K562 (cell line): ENCODE data around the gene FOXJ2. TPM values are rescaled to one million over a fixed set of nuclear protein-coding genes. Genes with fewer than 3 reads are reported as not detected.

ENCODE experiments used
- ARID1B ChIP-seq: fragments of 450-650 bp; IDR thresholded peaks from 2 replicates; pipeline ENCODE4 v1.6.1; 2016; ENCODE audit warnings: antibody characterized with exemption, mild to moderate bottlenecking, inconsistent platforms
- BDP1 ChIP-seq: IDR thresholded peaks from 3 replicates; pipeline ENCODE4 v1.6.1; 2011; ENCODE audit not compliant: insufficient read length, insufficient read depth
- CBFA2T3 ChIP-seq: fragments of 450-650 bp; IDR thresholded peaks from 2 replicates; pipeline ENCODE4 v1.6.1; 2017
- L3MBTL2 ChIP-seq: fragments of 450-650 bp; IDR thresholded peaks from 2 replicates; pipeline ENCODE4 v1.6.1; 2016; ENCODE audit warnings: mild to moderate bottlenecking, moderate library complexity
- MYC ChIP-seq, 2 experiments: fragments of 250-450 bp in 1 of 2; sonication (Bioruptor Pico) in 1 of 2; IDR thresholded peaks; 2 replicates each; pipeline versions ENCODE4 v1.5.1 to v1.6.1; 2012 to 2021; ENCODE audit warnings: low read depth in 2 of 2, borderline replicate concordance in 1 of 2, improper control_type of control experiment in 1 of 2, low read length in 1 of 2, mild to moderate bottlenecking in 1 of 2, moderate library complexity in 1 of 2
- NR0B1 ChIP-seq: fragments of 450-650 bp; IDR thresholded peaks from one replicate; pipeline ENCODE4 v1.6.1; 2018; ENCODE audit warnings: mild to moderate bottlenecking, moderate library complexity; ENCODE audit not compliant: partially characterized antibody
- PCBP2 ChIP-seq: fragments of 200-400 bp; formaldehyde crosslinking; IDR thresholded peaks from 2 replicates; pipeline ENCODE4 v1.6.1; 2018; ENCODE audit warnings: low read length, low read depth, mild to moderate bottlenecking, moderate library complexity; ENCODE audit not compliant: poor library complexity, severe bottlenecking
- PML ChIP-seq: IDR thresholded peaks from 2 replicates; pipeline ENCODE4 v1.6.1; 2012; ENCODE audit warnings: low read length, inconsistent platforms
- SAP30 ChIP-seq: fragments of 200-600 bp; sonication (generic); IDR thresholded peaks from 2 replicates; pipeline ENCODE4 v1.6.1; 2012; ENCODE audit warnings: borderline replicate concordance, low read depth, mild to moderate bottlenecking, moderate library complexity, low read length, control low read depth, inconsistent platforms; ENCODE audit not compliant: insufficient read depth, poor library complexity, severe bottlenecking
- SOX6 ChIP-seq: fragments of 450-650 bp; IDR thresholded peaks from 2 replicates; pipeline ENCODE4 v1.6.1; 2014; ENCODE audit warnings: mild to moderate bottlenecking
- TCF3 ChIP-seq: sonication (generic); formaldehyde crosslinking; IDR thresholded peaks from 2 replicates; pipeline ENCODE4 v1.4.0; 2020; ENCODE audit warnings: mild to moderate bottlenecking, missing genetic modification reagents
- polyA plus RNA-seq, 8 experiments: library from polyadenylated mRNA; depleted of rRNA in 4 of 8; stranded (reverse) in 5 of 8; unstranded in 3 of 8; fragments of >200 nt; fragmentation: Nextera tagmentation in 2 of 8; fragmentation: Illumina TruSeq in 1 of 8; extraction: Ambion mirVana in 2 of 8; extraction: Trizol in 1 of 8; gene quantifications; 2 replicates each; pipeline versions ENCODE4 v1.2.1 to v1.2.3, GENCODE V29; 2011 to 2014; ENCODE audit warnings: inconsistent platforms in 1 of 8, missing spikeins in 1 of 8
- total RNA-seq, 7 experiments: library from RNA; depleted of rRNA in 6 of 7; stranded (reverse); fragments of >200 nt in 6 of 7; fragmentation: Illumina TruSeq in 2 of 7; extraction: Trizol in 2 of 7; gene quantifications; 2 replicates each; pipeline versions ENCODE4 v1.2.1 to v1.2.3, GENCODE V29; 2011 to 2021; ENCODE audit warnings: low replicate concordance in 1 of 7

The FOXJ2 gene
- total and polyA plus RNA-seq, 9 of the 15 experiments (the other 6 are each of a cell fraction or from before 2014, with no cell fraction given): 1.0 to 7.5 (median 2.4) TPM

GRCh38 chr12:8052679-8053078 is 20.2 kb downstream of the FOXJ2 start (continued):
- TF ChIP-seq SOX6: peak; percentile 10; the same call in 1 of the 2 replicates
- no peak for TF ChIP-seq BDP1
- TF ChIP-seq PCBP2: no peak
- peak; percentile 39 for TF ChIP-seq ARID1B
- TF ChIP-seq NR0B1: no peak
- TF ChIP-seq MYC (IDR thresholded peaks at IDR 0.05; ENCODE audit: low read depth, low read length): 0 out of 2 replicates have a peak, but pooled peaks have one; percentile 28
- no peak for TF ChIP-seq MYC (CRISPR knock-in tag; IDR thresholded peaks at IDR 0.05; ENCODE audit: borderline replicate concordance, low read depth)
- no peak for TF ChIP-seq SAP30
- TF ChIP-seq PML: no peak
- TF ChIP-seq CBFA2T3: 0 out of 2 replicates have a peak, but pooled peaks have one; percentile 16
- peak; percentile 49; the same call in 1 of the 2 replicates for TF ChIP-seq L3MBTL2
- 0 out of 2 replicates have a peak, but pooled peaks have one; percentile 27 for TF ChIP-seq TCF3 (CRISPR knock-in tag)
- TF ChIP-seq, all 486 proteins: peak for 8
